C4-2B (cell line): ENCODE measurements around the gene CCKAR.

Source experiments
- H3K27ac ChIP-seq: fragments of 450-650 bp; 2 replicates; pipeline ENCODE4 v1.5.1; 2017
- CTCF ChIP-seq: fragments of 450-650 bp; conservative IDR thresholded peaks from 2 replicates; pipeline ENCODE4 v1.5.1; 2017; ENCODE audit warnings: mild to moderate bottlenecking
- ZFX ChIP-seq: fragments of 450-650 bp; IDR thresholded peaks from 2 replicates; pipeline ENCODE4 v1.6.1; 2017

The CCKAR gene

GRCh38 chr4:26475716-26476115, 14.6 kb downstream of the CCKAR start:
- TF ChIP-seq ZFX = no peak
- no peak for TF ChIP-seq CTCF

GRCh38 chr4:26474551-26474950, 15.7 kb downstream of the CCKAR start:
- H3K27ac ChIP-seq = no peak overlapping the region
- TF ChIP-seq CTCF = no peak
- no peak for TF ChIP-seq ZFX

More at GRCh38 chr4:26475716-26476115, 14.6 kb downstream of the CCKAR start:
- no peak overlapping the region for H3K27ac ChIP-seq

- no peak for TF ChIP-seq ZFX
- TF ChIP-seq CTCF = peak; percentile 16
- H3K27ac ChIP-seq = no peak overlapping the region
Measured at GRCh38 chr4:26473893-26474292, 16.4 kb downstream of the CCKAR start.

- TF ChIP-seq CTCF (no peak), ZFX (no peak)
- H3K27ac ChIP-seq = no peak overlapping the region
Measured at GRCh38 chr4:26471890-26472289, 18.4 kb downstream of the CCKAR start.

- TF ChIP-seq CTCF (no peak), ZFX (no peak)
- no peak overlapping the region for H3K27ac ChIP-seq
Measured at GRCh38 chr4:26468977-26469376, 21.3 kb downstream of the CCKAR start.

- no peak for TF ChIP-seq CTCF
- TF ChIP-seq ZFX = no peak
Measured at GRCh38 chr4:26468283-26468949, 21.9 kb downstream of the CCKAR start.

GRCh38 chr4:26467724-26468123, 22.6 kb downstream of the CCKAR start:
- H3K27ac ChIP-seq = no peak overlapping the region
- TF ChIP-seq ZFX (no peak), CTCF (no peak)

More at GRCh38 chr4:26468283-26468949, 21.9 kb downstream of the CCKAR start:
- no peak overlapping the region for H3K27ac ChIP-seq
